ENCODE data around the gene TBC1D9.
A peak's percentile ranks its signal among the peaks of the same experiment; 100 is the strongest.

The TBC1D9 gene

GRCh38 chr4:140736669-140737343 lies 19.4 kb downstream of the TBC1D9 start:
- DNase-seq (ENCODE audit: low read depth) = no peak
- TF ChIP-seq CTCF (IDR thresholded peaks at IDR 0.05; ENCODE audit: low read length, missing control alignments) = no peak
- no peak overlapping the region for H3K4me3 ChIP-seq (replicated peaks; ENCODE audit: low read depth, low read length)

DNA sequence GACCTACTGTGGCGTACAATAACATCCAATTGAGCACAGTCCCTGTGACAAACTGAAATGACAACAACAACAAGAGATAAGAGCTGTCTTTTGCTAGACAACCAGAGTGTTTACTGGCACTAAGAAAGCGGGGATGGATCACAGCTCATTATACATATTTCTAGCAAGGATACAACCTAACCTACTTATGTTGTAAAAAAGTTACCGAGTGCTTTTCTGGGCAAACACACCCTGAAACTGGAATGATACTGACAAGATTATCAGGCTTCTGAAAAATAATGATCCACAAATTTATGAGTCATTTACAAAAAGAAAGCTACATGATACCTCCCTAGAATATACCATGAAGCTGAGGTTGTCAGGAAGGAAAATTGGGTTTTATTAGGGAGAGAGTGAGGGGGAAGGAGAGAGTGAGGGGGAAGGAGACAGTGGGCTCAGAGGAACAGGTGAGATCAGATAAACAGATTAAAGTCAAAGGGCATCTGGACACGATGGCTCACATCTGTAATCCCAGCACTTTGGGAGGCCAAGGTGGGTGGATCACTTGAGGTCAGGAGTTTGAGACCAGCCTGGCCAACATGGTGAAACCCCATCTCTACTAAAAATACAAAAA lies 20.3 kb downstream of the TBC1D9 start:
- H3K4me3 ChIP-seq (replicated peaks; ENCODE audit: low read depth, low read length) = no peak overlapping the region
- TF ChIP-seq CTCF (IDR thresholded peaks at IDR 0.05; ENCODE audit: low read length, missing control alignments) = no peak
- DNase-seq (ENCODE audit: low read depth) = no peak

- no peak for TF ChIP-seq CTCF (IDR thresholded peaks at IDR 0.05; ENCODE audit: low read length, missing control alignments)
- no peak overlapping the region for H3K4me3 ChIP-seq (replicated peaks; ENCODE audit: low read depth, low read length)
- no peak for DNase-seq (ENCODE audit: low read depth)
Measured at GRCh38 chr4:140735317-140735716, 20.9 kb downstream of the TBC1D9 start.

GRCh38 chr4:140732780-140733179 lies 23.4 kb downstream of the TBC1D9 start:
- no peak for TF ChIP-seq CTCF (IDR thresholded peaks at IDR 0.05; ENCODE audit: low read length, missing control alignments)
- H3K4me3 ChIP-seq (replicated peaks; ENCODE audit: low read depth, low read length) = no peak overlapping the region
- no peak for DNase-seq (ENCODE audit: low read depth)

- no peak for DNase-seq (ENCODE audit: low read depth)
- no peak for TF ChIP-seq CTCF (IDR thresholded peaks at IDR 0.05; ENCODE audit: low read length, missing control alignments)
- no peak overlapping the region for H3K4me3 ChIP-seq (replicated peaks; ENCODE audit: low read depth, low read length)
Measured at GRCh38 chr4:140729344-140730049, 26.7 kb downstream of the TBC1D9 start.

DNA sequence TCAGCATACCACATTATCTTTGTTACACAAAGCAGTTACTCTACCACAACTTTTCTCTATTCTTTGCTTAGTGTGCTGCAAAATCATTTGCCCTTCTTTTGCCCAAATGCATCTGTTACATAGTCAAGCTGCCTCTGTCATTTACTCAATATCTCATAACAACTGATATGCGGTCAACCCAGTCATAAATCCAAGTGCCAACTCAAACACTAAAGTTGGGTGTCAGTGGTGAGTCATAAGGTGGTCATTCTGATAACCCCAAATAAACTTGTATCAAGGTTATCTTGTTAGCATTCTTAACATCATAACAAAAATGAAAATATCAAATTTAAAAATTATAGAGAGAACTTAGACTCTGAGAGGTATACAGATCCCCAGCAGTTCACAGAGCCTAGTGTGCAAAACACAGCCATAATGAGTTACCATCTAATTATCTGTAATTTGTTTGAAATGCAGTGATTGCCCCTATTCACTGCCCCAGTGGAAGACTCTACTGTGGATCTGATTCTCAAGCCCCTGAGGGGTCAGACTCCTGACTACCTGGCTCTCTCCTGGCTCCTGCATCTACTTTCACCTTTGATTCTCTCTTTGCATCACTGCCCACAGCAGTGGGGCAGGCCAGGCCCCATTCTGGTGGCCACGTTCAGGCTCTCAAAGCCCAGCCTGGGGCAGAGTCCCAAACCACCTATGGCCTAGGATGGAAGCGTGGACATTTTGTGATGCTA lies 29.2 kb downstream of the TBC1D9 start:
- DNase-seq (ENCODE audit: low read depth) = peak; percentile 29

More for the DNA sequence above, 29.2 kb downstream of the TBC1D9 start:
- no peak for TF ChIP-seq CTCF (IDR thresholded peaks at IDR 0.05; ENCODE audit: low read length, missing control alignments)
- H3K4me3 ChIP-seq (replicated peaks; ENCODE audit: low read depth, low read length) = no peak overlapping the region
